Fibroblast of villous mesenchyme (primary cell): Measurements from ENCODE around the gene AKT3. TPM values are rescaled to one million over a fixed set of nuclear protein-coding genes. Genes with fewer than 3 reads are reported as not detected.

ENCODE experiments used
- DNase-seq: peaks from one replicate; pipeline ENCODE4 v3.0.0-alpha.2; 2010; ENCODE audit warnings: low read depth
- H3K4me3 ChIP-seq: 2 replicates; pipeline ENCODE4 v1.5.1; 2011; ENCODE audit warnings: low read depth, mild to moderate bottlenecking, low read length
- total RNA-seq: library from RNA; depleted of rRNA; stranded (reverse); fragments of >200 nt; gene quantifications from 2 replicates; pipeline ENCODE4 v1.2.3, GENCODE V29; 2012
- TF ChIP-seq, protein P1 (sequence below): IDR thresholded peaks from 2 replicates; pipeline ENCODE4 v1.5.1; 2012; ENCODE audit warnings: low read depth, mild to moderate bottlenecking, low read length; ENCODE audit not compliant: insufficient read depth

AKT3 gene
- total RNA-seq, 1 donor = 38.0 TPM

- no peak overlapping the region for H3K4me3 ChIP-seq
- DNase-seq = no peak
- TF ChIP-seq, protein P1, sequence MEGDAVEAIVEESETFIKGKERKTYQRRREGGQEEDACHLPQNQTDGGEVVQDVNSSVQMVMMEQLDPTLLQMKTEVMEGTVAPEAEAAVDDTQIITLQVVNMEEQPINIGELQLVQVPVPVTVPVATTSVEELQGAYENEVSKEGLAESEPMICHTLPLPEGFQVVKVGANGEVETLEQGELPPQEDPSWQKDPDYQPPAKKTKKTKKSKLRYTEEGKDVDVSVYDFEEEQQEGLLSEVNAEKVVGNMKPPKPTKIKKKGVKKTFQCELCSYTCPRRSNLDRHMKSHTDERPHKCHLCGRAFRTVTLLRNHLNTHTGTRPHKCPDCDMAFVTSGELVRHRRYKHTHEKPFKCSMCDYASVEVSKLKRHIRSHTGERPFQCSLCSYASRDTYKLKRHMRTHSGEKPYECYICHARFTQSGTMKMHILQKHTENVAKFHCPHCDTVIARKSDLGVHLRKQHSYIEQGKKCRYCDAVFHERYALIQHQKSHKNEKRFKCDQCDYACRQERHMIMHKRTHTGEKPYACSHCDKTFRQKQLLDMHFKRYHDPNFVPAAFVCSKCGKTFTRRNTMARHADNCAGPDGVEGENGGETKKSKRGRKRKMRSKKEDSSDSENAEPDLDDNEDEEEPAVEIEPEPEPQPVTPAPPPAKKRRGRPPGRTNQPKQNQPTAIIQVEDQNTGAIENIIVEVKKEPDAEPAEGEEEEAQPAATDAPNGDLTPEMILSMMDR = no peak
Measured at GRCh38 chr1:243609698-243610097, 240.3 kb downstream of the AKT3 start.

- TF ChIP-seq, protein P1 = no peak
- DNase-seq = peak; percentile 51
- no peak overlapping the region for H3K4me3 ChIP-seq
Measured at GRCh38 chr1:243605604-243606003, 244.4 kb downstream of the AKT3 start.

DNA sequence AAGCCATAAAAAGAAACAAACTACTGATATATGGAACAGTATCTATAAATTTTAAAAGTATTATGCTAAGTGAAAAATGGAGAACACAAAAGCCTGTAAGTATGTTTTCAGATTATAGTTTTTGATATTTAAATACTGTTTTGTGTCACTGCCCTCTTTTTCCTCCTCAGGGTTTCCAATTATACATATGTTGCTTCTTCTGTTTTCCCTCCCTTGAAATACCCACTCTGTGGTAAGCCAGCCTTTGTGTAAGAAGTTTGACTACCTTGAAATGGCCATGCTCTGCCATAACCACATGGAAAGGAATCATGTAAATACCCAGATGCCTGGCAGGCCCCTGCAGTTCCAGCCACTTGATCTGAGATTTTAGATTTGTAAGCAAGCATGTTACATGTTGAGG is 248.3 kb downstream of the AKT3 start:
- no peak for DNase-seq
- no peak overlapping the region for H3K4me3 ChIP-seq
- TF ChIP-seq, protein P1 = no peak

DNA sequence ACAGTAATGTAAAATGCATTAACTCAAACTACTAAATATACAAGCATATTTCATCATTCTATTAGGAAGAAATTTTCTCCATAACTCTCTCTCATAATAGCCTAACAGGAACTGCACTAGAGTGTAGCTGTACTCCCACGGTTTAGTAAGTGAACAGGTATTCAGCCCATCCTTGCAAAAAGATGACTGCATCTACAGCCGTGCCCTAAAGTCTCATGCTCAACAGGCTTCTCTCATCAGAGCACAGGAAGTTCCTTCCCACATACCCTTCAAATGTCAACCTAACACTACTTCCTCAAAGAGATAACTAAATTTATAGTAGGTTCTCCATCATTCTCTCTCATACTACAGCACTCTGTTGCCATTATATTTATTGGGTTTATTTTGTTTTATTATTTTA is 251.6 kb downstream of the AKT3 start:
- peak; percentile 66 for DNase-seq
- H3K4me3 ChIP-seq = no peak overlapping the region
- TF ChIP-seq, protein P1 = no peak

DNA sequence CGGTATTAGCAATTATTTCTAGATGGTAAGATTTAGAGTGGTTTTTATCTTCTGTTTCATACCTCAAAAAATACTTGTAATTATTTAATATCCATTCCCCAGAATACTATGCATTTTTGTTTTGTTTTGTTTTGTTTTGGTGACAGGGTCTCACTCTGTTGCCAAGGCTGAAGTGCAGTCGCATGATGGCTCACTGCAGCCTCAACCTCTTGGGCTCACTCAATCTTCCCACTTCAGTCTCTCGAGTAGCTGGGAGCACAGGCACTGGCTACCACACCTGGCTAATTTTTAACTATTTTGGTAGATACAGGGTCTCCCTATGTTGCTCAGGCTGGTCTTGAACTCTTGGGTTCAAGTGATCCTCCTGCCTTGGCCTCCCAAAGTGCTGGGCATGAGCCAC is 252.7 kb downstream of the AKT3 start:
- TF ChIP-seq, protein P1 = no peak
- H3K4me3 ChIP-seq = no peak overlapping the region
- DNase-seq = no peak

DNA sequence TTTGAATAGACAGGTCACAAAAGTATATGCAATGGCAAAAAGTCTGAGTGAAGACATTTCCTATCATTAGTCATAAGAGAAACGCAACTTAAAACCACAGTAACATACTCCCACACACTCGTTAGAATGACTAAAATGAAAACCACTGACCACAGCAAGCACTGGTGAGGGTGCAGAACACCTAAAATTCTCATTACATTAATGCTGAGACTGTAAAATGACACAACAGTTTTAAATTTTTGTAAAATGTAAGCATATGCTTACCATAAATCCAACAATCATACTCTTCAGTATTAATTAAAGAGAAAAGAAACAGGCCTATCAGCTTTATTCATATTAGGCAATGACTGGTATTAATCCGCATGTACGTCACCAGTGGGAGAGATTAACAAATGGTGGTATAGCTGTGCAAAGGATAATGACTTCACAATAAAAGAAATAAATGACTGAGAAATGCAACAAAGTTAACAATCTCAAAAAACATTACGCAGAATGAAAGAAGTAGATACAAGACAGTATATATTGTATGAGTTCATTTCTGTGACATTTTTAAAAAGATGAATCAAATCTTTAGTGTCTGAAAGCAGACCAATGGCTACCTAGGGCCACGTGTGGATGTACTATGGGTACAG is 253.5 kb downstream of the AKT3 start:
- peak; percentile 93 for DNase-seq
- H3K4me3 ChIP-seq = no peak overlapping the region
- TF ChIP-seq, protein P1 = no peak
